PC-3 (cell line): ENCODE measurements around the gene ZEB2.

Source experiments
- CTCF ChIP-seq: fragments of 300-600 bp; sonication (generic); conservative IDR thresholded peaks from 2 replicates; pipeline ENCODE4 v1.5.1; 2017; ENCODE audit warnings: antibody characterized with exemption, low read depth, mild to moderate bottlenecking, low read length
- EZH2 ChIP-seq: fragments of 300-600 bp; sonication (generic); IDR thresholded peaks from one replicate; pipeline ENCODE4 v1.6.1; 2017; ENCODE audit warnings: antibody characterized with exemption, mild to moderate bottlenecking, low read length; ENCODE audit not compliant: unreplicated experiment

GRCh38 chr2:144541396-144541795 lies 21.5 kb upstream of the ZEB2 start:
- TF ChIP-seq EZH2 (no peak), CTCF (no peak)
